Measurements from ENCODE around the gene ZMYND8.

DNA sequence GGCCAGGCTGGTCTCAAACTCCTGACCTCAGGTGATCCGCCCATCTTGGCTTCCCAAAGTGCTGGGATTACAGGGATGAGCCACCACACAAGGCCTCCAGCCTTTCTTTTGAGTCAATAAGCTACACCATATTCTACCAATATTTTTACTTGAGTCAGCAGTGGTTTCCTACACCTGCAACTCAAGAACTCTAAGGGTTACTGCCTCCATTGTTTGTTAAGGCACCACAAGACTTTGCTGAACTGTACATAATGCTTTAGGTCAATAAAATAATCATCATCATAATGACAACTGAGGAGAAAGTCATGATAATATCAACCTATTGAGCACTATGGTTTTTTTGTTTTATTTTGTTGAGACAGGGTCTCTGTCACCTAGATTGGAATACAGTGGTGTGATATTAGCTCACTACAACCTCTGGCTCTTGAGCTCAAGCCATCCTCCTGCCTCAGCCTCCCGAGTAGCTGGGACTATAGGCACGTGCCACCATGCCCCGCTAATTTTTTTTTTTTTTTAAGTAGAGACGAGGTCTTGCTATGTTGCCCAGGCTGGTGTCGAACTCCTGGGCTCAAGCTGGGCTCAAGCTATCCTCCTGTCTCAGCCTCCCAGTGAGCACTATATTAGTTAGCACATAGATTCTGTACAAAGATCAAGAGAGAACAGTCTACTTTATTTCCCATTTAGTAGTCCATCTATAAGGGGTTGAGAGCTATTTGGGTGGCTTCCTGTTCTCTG lies 34.9 kb upstream of the ZMYND8 start:
- TF ChIP-seq CTCF (conservative IDR thresholded peaks at IDR 0.05), result no peak
- TF ChIP-seq ZFX (IDR thresholded peaks at IDR 0.05), result no peak
